ENCODE measurements around the gene GFRA4.

- TF ChIP-seq, protein P1, sequence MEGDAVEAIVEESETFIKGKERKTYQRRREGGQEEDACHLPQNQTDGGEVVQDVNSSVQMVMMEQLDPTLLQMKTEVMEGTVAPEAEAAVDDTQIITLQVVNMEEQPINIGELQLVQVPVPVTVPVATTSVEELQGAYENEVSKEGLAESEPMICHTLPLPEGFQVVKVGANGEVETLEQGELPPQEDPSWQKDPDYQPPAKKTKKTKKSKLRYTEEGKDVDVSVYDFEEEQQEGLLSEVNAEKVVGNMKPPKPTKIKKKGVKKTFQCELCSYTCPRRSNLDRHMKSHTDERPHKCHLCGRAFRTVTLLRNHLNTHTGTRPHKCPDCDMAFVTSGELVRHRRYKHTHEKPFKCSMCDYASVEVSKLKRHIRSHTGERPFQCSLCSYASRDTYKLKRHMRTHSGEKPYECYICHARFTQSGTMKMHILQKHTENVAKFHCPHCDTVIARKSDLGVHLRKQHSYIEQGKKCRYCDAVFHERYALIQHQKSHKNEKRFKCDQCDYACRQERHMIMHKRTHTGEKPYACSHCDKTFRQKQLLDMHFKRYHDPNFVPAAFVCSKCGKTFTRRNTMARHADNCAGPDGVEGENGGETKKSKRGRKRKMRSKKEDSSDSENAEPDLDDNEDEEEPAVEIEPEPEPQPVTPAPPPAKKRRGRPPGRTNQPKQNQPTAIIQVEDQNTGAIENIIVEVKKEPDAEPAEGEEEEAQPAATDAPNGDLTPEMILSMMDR (tag by site-specific recombination; IDR thresholded peaks at IDR 0.05): no peak
- TF ChIP-seq ZNF660 (tag by site-specific recombination; IDR thresholded peaks at IDR 0.05) (no peak), ZNF335 (tag by site-specific recombination; conservative IDR thresholded peaks at IDR 0.05) (no peak), ZXDB (tag by site-specific recombination; IDR thresholded peaks at IDR 0.05) (no peak), ZBTB1 (tag by site-specific recombination; IDR thresholded peaks at IDR 0.05) (no peak), ZFP37 (tag by site-specific recombination; IDR thresholded peaks at IDR 0.05) (no peak), ZNF510 (tag by site-specific recombination; IDR thresholded peaks at IDR 0.05; ENCODE audit: insufficient replicate concordance) (no peak), KLF8 (tag by site-specific recombination; IDR thresholded peaks at IDR 0.05) (no peak)
Measured at GRCh38 chr20:3669710-3670367, 6.6 kb upstream of the GFRA4 start.
